GM12878 (cell line): ENCODE measurements around the gene SESTD1. TPM values are rescaled to one million over a fixed set of nuclear protein-coding genes. Genes with fewer than 3 reads are reported as not detected.
"Not testable (repeated sequence)": the region's sequence is repeated elsewhere in the genome, so short reads cannot be mapped to it uniquely, and the experiment has no call there.

Experiments
- ATAC-seq: fragments of 200-7000 bp; cut with Tn5 transposase; 3 replicates; pipeline ENCODE4 v1.9.1; 2020; ENCODE audit warnings: mild to moderate bottlenecking, moderate library complexity
- BruUV-seq: library from RNA; stranded (reverse); fragments of 400-500 nt; replicated peaks from 2 replicates; lab custom pipeline; 2021; lab: Mats Ljungman, UMichigan
- CTCF ChIA-PET: fragments of 300-600 bp; sonication (Branson Sonifier 250); formaldehyde crosslinking; extraction: SDS; loops from one replicate; lab custom pipeline; 2021; ENCODE audit warnings: inconsistent platforms; lab: Yijun Ruan, JAX
- POLR2A ChIA-PET: fragments of 350-600 bp; formaldehyde crosslinking; extraction: SDS; loops from one replicate; lab custom pipeline; 2021; ENCODE audit warnings: inconsistent platforms; lab: Charles Lee
- RAD21 ChIA-PET: fragments of 300-600 bp; sonication (Branson Sonifier 250); formaldehyde crosslinking; loops from one replicate; lab custom pipeline; 2023; ENCODE audit warnings: antibody characterized with exemption; ENCODE audit not compliant: unreplicated experiment; lab: Charles Lee
- SMC1A ChIA-PET: fragments of 300-600 bp; sonication (Branson Sonifier 250); formaldehyde crosslinking; loops from one replicate; lab custom pipeline; 2023; ENCODE audit not compliant: unreplicated experiment, uncharacterized antibody; lab: Charles Lee
- DNase-seq: peaks from one replicate; pipeline ENCODE4 v3.0.0-alpha.2; 2011; ENCODE audit warnings: low read depth, low spot score
- FAIRE-seq: peaks from 3 replicates; lab custom pipeline; 2011; peaks lifted over from hg19 to GRCh38; lab: Jason Lieb, UNC
- H2AFZ ChIP-seq: 2 replicates; pipeline ENCODE4 v1.6.0; 2011; ENCODE audit warnings: low read depth, low read length, control low read depth; ENCODE audit not compliant: control insufficient read depth
- H3K27ac ChIP-seq: 2 replicates; pipeline ENCODE4 v1.5.1; 2011; ENCODE audit warnings: control low read depth; ENCODE audit not compliant: control insufficient read depth, insufficient read depth
- H3K27me3 ChIP-seq, 2 experiments: replicated peaks in 1 of 2; 2 replicates each; pipeline versions ENCODE4 v1.6.0 to v1.6.1; 2011; ENCODE audit warnings: low read length in 1 of 2; ENCODE audit not compliant: control insufficient read depth in 2 of 2, insufficient read depth in 2 of 2
- H3K36me3 ChIP-seq, 2 experiments: 2 replicates each; pipeline ENCODE4 v1.5.1; 2011; ENCODE audit warnings: low read length in 1 of 2; ENCODE audit not compliant: control insufficient read depth in 2 of 2, insufficient read depth in 2 of 2
- H3K4me1 ChIP-seq: 2 replicates; pipeline ENCODE4 v1.6.1; 2011; ENCODE audit warnings: mild to moderate bottlenecking, low read length, moderate library complexity, mixed read lengths; ENCODE audit not compliant: control insufficient read depth, insufficient read depth
- H3K4me2 ChIP-seq: 2 replicates; pipeline ENCODE4 v1.6.0; 2011; ENCODE audit warnings: control low read depth; ENCODE audit not compliant: control insufficient read depth, insufficient read depth
- H3K4me3 ChIP-seq: fragments of 200-600 bp; sonication (generic); 2 replicates; pipeline ENCODE4 v1.5.1; 2016
- H3K79me2 ChIP-seq: 2 replicates; pipeline ENCODE4 v1.6.0; 2011; ENCODE audit warnings: low read length; ENCODE audit not compliant: control insufficient read depth, insufficient read depth
- H3K9ac ChIP-seq: 2 replicates; pipeline ENCODE4 v1.8.0; 2011; ENCODE audit warnings: low read length, control low read depth, mixed read lengths; ENCODE audit not compliant: control insufficient read depth, insufficient read depth
- H3K9me3 ChIP-seq: replicated peaks from 3 replicates; pipeline ENCODE4 v1.5.1; 2011; ENCODE audit warnings: mild to moderate bottlenecking, low read length; ENCODE audit not compliant: control insufficient read depth, insufficient read depth
- H4K20me1 ChIP-seq: 2 replicates; pipeline ENCODE4 v1.6.0; 2011; ENCODE audit not compliant: control insufficient read depth, insufficient read depth
- ASH2L ChIP-seq: fragments of 300-600, 200-600 bp; sonication (generic); IDR thresholded peaks from 2 replicates; pipeline ENCODE4 v1.6.1; 2017; ENCODE audit warnings: low read depth, mild to moderate bottlenecking, borderline replicate concordance
- CHD1 ChIP-seq: IDR thresholded peaks from 2 replicates; pipeline ENCODE4 v1.6.1; 2012; ENCODE audit warnings: low read depth, low read length, improper control_type of control experiment
- CREB1 ChIP-seq: IDR thresholded peaks from 2 replicates; pipeline ENCODE4 v1.6.1; 2012; ENCODE audit warnings: low read depth, mild to moderate bottlenecking, inconsistent platforms
- CREM ChIP-seq: IDR thresholded peaks from 2 replicates; pipeline ENCODE4 v1.6.1; 2014; ENCODE audit warnings: antibody characterized with exemption, low read depth
- IRF4 ChIP-seq: IDR thresholded peaks from 2 replicates; pipeline ENCODE4 v1.6.1; 2011; ENCODE audit warnings: low read depth, low read length
- SMAD5 ChIP-seq: IDR thresholded peaks from 2 replicates; pipeline ENCODE4 v1.6.1; 2016; ENCODE audit warnings: antibody characterized with exemption, low read depth
- SMARCA5 ChIP-seq: fragments of 450-650 bp; IDR thresholded peaks from 2 replicates; pipeline ENCODE4 v1.6.1; 2017; ENCODE audit warnings: mild to moderate bottlenecking
- TAF1 ChIP-seq: IDR thresholded peaks from 2 replicates; pipeline ENCODE4 v1.6.1; 2011; ENCODE audit warnings: mild to moderate bottlenecking, low read depth, low read length, borderline replicate concordance
- WGBS: methylation state at CpG from one replicate; pipeline ENCODE4 v1.1.6; 2016; ENCODE audit warnings: low lambda C conversion rate; ENCODE audit not compliant: insufficient replicate concordance, insufficient coverage; ENCODE audit errors: missing lambda C conversion rate; 5-methylcytosine and 5-hydroxymethylcytosine counted together
- in situ Hi-C: fragments of 300-500 bp; cut with MboI; formaldehyde crosslinking; loops from 9 replicates; pipeline ENCODE4 v1.14.3; 2018; ENCODE audit warnings: mixed read lengths
- intact Hi-C: fragments of 100-400 bp; cut with micrococcal nuclease; formaldehyde crosslinking; loops from one replicate; pipeline ENCODE4 v1.14.2; 2022; ENCODE audit not compliant: unreplicated experiment
- polyA plus RNA-seq, 11 experiments: library from polyadenylated mRNA; depleted of rRNA in 4 of 11; unstranded in 6 of 11; stranded (reverse) in 5 of 11; fragments of >200 nt; fragmentation: Nextera tagmentation in 4 of 11; fragmentation: Illumina TruSeq in 1 of 11; extraction: Ambion mirVana in 4 of 11; extraction: Trizol in 1 of 11; gene quantifications; 1 replicate in 1 of 11; 2 replicates in 10 of 11; pipeline versions ENCODE4 v1.2.1 to v1.2.3, GENCODE V29; 2011 to 2016; ENCODE audit warnings: inconsistent platforms in 2 of 11, missing spikeins in 2 of 11, low read depth in 1 of 11
- total RNA-seq, 4 experiments: library from RNA; depleted of rRNA in 3 of 4; stranded (reverse); fragments of >200 nt in 3 of 4; fragmentation: Illumina TruSeq in 1 of 4; extraction: Trizol in 1 of 4; gene quantifications; 2 replicates each; pipeline versions ENCODE4 v1.2.1 to v1.2.3, GENCODE V29; 2013 to 2021
- TF ChIP-seq, protein P1 (sequence below): IDR thresholded peaks from 2 replicates; pipeline ENCODE4 v1.6.1; 2012; ENCODE audit warnings: mild to moderate bottlenecking, low read depth, low read length
- TF ChIP-seq, protein P2 (sequence below): IDR thresholded peaks from 2 replicates; pipeline ENCODE4 v1.6.1; 2011; ENCODE audit warnings: borderline replicate concordance, low read depth, mild to moderate bottlenecking, moderate library complexity, mixed read lengths, low read length; ENCODE audit not compliant: insufficient read depth; ENCODE audit errors: extremely low read length

Gene SESTD1
- total and polyA plus RNA-seq, 10 of the 15 experiments (the other 5 are each of a cell fraction or from before 2014, with no cell fraction given), result 4.4 to 22.7 (median 9.5) TPM

DNA sequence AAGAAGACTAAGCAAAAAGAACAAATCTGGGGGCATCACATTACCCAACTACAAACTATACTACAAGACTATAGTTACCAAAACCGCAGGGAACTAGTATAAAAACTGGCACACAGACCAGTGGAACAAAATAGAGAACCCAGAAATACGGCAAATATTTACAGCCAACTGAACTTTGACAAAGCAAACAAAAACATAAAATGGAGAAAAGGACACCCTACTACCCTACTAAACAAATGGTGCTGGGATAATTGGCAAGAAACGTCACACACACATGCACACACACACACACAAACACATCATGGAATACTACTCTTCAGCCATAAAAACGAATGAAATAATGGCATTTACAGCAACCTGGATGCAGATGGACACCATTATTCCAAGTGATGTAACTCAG lies 53.3 kb downstream of the SESTD1 start:
- WGBS, result 42% methylated on average over 4 of the region's 4 CpGs
- CTCF ChIA-PET, result no interaction called here
- no peaks in the 10 kb centered on the region for H3K79me2 ChIP-seq

DNA sequence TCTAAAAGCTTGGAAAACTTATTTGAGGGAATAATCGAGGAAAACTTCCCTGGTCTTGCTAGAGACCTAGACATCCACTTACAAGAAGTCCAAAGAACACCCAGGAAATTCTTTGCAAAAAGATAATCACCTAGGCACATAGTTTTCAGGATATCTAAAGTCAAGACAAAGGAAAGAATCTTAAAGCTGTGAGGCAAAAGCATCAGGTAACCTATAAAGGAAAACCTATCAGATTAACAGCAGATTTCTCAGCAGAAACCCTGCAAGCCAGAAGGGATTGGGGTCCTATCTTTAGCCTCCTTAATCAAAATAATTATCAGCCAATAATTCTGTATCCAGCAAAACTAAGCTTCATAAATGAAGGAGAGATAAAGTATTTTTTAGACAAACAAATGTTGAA lies 56.4 kb downstream of the SESTD1 start:
- FAIRE-seq, POLR2A ChIA-PET, H4K20me1 ChIP-seq, H3K79me2 ChIP-seq, RAD21 ChIA-PET, H3K9me3 ChIP-seq, H3K4me2 ChIP-seq, H3K4me3 ChIP-seq, H3K27ac ChIP-seq, H3K9ac ChIP-seq, H3K4me1 ChIP-seq, ATAC-seq, DNase-seq, BruUV-seq, H3K27me3 ChIP-seq, H2AFZ ChIP-seq, intact Hi-C loops, H3K36me3 ChIP-seq: not testable (repeated sequence)
- WGBS, result 67% methylated on average over 1 of the region's 1 CpG
- ChIA-PET SMC1A (interaction anchor here (0.8 kb wide), 1 partner anchor 18 kb away, joined by 3 read pairs; no protein-coding TSS in a partner anchor), CTCF (interaction anchor here (0.7 kb wide), 1 partner anchor 12 kb away, joined by 3 read pairs; no protein-coding TSS in a partner anchor)
- in situ Hi-C loops, result loop anchor here (25.0 kb wide), 1 partner anchor 554 kb away; no protein-coding TSS in a partner anchor

More for the DNA sequence above, 53.3 kb downstream of the SESTD1 start:
- H4K20me1 ChIP-seq, result no peaks in the 10 kb centered on the region
- H3K27me3 ChIP-seq, result no peaks in the 10 kb centered on the region
- H3K4me3 ChIP-seq, result no peak overlapping the region
- BruUV-seq, result no TSS peak
- H3K27ac ChIP-seq, result no peak overlapping the region
- intact Hi-C loops (no loop called here), in situ Hi-C loops (loop anchor here (25.0 kb wide), 1 partner anchor 551 kb away; no protein-coding TSS in a partner anchor)
- H3K9ac ChIP-seq, result no peak overlapping the region
- ATAC-seq, result no peak
- H3K4me1 ChIP-seq, result no peaks in the 10 kb centered on the region
- H3K36me3 ChIP-seq, result no peaks in the 10 kb centered on the region
- no peak for FAIRE-seq
- RAD21 ChIA-PET, result no interaction called here
- no peak for DNase-seq
- no peaks in the 10 kb centered on the region; the same call in 2 of the 3 replicates for H3K9me3 ChIP-seq
- no peak overlapping the region for H2AFZ ChIP-seq
- no peak overlapping the region for H3K4me2 ChIP-seq
- TF ChIP-seq ASH2L, result no peak
- TF ChIP-seq, protein P1, sequence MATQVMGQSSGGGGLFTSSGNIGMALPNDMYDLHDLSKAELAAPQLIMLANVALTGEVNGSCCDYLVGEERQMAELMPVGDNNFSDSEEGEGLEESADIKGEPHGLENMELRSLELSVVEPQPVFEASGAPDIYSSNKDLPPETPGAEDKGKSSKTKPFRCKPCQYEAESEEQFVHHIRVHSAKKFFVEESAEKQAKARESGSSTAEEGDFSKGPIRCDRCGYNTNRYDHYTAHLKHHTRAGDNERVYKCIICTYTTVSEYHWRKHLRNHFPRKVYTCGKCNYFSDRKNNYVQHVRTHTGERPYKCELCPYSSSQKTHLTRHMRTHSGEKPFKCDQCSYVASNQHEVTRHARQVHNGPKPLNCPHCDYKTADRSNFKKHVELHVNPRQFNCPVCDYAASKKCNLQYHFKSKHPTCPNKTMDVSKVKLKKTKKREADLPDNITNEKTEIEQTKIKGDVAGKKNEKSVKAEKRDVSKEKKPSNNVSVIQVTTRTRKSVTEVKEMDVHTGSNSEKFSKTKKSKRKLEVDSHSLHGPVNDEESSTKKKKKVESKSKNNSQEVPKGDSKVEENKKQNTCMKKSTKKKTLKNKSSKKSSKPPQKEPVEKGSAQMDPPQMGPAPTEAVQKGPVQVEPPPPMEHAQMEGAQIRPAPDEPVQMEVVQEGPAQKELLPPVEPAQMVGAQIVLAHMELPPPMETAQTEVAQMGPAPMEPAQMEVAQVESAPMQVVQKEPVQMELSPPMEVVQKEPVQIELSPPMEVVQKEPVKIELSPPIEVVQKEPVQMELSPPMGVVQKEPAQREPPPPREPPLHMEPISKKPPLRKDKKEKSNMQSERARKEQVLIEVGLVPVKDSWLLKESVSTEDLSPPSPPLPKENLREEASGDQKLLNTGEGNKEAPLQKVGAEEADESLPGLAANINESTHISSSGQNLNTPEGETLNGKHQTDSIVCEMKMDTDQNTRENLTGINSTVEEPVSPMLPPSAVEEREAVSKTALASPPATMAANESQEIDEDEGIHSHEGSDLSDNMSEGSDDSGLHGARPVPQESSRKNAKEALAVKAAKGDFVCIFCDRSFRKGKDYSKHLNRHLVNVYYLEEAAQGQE, result no peak
- TF ChIP-seq CHD1, result no peak
- TF ChIP-seq TAF1, result no peak
- TF ChIP-seq CREB1, result no peak
- no peak for TF ChIP-seq IRF4
- no peak for TF ChIP-seq SMARCA5
- no peak for TF ChIP-seq CREM
- TF ChIP-seq SMAD5, result no peak
- TF ChIP-seq, protein P2, sequence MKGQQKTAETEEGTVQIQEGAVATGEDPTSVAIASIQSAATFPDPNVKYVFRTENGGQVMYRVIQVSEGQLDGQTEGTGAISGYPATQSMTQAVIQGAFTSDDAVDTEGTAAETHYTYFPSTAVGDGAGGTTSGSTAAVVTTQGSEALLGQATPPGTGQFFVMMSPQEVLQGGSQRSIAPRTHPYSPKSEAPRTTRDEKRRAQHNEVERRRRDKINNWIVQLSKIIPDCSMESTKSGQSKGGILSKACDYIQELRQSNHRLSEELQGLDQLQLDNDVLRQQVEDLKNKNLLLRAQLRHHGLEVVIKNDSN, result no peak
- POLR2A ChIA-PET, result no interaction called here
- SMC1A ChIA-PET, result no interaction called here
